Esophagus muscularis mucosa (tissue), 4 donors: ENCODE measurements around the gene VRK1. TPM values are rescaled to one million over a fixed set of nuclear protein-coding genes. Genes with fewer than 3 reads are reported as not detected.
A peak's percentile ranks its signal among the peaks of the same experiment; 100 is the strongest.

Source experiments
- DNase-seq: peaks from one replicate; pipeline ENCODE4 v3.0.0-alpha.2; 2017; ENCODE audit errors: extremely low spot score
- H3K27ac ChIP-seq, 4 donors: fragments of 200-600 bp; sonication (generic); replicated peaks in 1 of 4; 1 replicate in 3 of 4; 2 replicates in 1 of 4; pipeline ENCODE4 v1.5.1; 2016 to 2019; ENCODE audit warnings: mild to moderate bottlenecking in 1 of 4
- H3K27me3 ChIP-seq, 4 donors: fragments of 200-600 bp; sonication (generic); one replicate each; pipeline versions ENCODE4 v1.5.1 to v1.6.0; 2016 to 2019
- H3K36me3 ChIP-seq, 4 donors: fragments of 200-600 bp; sonication (generic); one replicate each; pipeline ENCODE4 v1.5.1; 2016 to 2019
- H3K4me1 ChIP-seq, 4 donors: fragments of 200-600 bp; sonication (generic); one replicate each; pipeline ENCODE4 v1.5.1; 2016 to 2019
- H3K4me3 ChIP-seq, 4 donors: fragments of 200-600 bp; sonication (generic); 1 replicate in 2 of 4; 2 replicates in 2 of 4; pipeline ENCODE4 v1.5.1; 2016 to 2019; ENCODE audit warnings: mild to moderate bottlenecking in 4 of 4, moderate library complexity in 1 of 4
- H3K9me3 ChIP-seq, 4 donors: fragments of 200-600 bp; sonication (generic); 1 replicate in 3 of 4; 2 replicates in 1 of 4; pipeline ENCODE4 v1.5.1; 2016 to 2019
- CTCF ChIP-seq, 3 experiments: fragments of 200-600 bp in 2 of 3; fragments of 450-650 bp in 1 of 3; sonication (generic) in 2 of 3; IDR thresholded peaks; one replicate each; pipeline ENCODE4 v1.5.1; 2017 to 2019; ENCODE audit warnings: antibody characterized with exemption in 3 of 3, mild to moderate bottlenecking in 2 of 3, moderate library complexity in 1 of 3
- EP300 ChIP-seq: sonication (generic); formaldehyde crosslinking; IDR thresholded peaks from one replicate; pipeline ENCODE4 v1.6.1; 2017; ENCODE audit warnings: antibody characterized with exemption
- POLR2A ChIP-seq: fragments of 450-650 bp; IDR thresholded peaks from one replicate; pipeline ENCODE4 v1.6.1; 2017; ENCODE audit warnings: antibody characterized with exemption, moderate library complexity, mild to moderate bottlenecking, low read depth
- POLR2AphosphoS5 ChIP-seq, 2 donors: sonication (generic); formaldehyde crosslinking; IDR thresholded peaks; one replicate each; pipeline ENCODE4 v1.6.1; 2017; ENCODE audit warnings: antibody characterized with exemption in 2 of 2
- WGBS: methylation state at CpG from one replicate; pipeline ENCODE4 v1.1.5; 2018; 5-methylcytosine and 5-hydroxymethylcytosine counted together
- intact Hi-C: fragments of 100-400 bp; cut with DNase I; formaldehyde crosslinking; loops from one replicate; pipeline ENCODE4 v1.15.1; 2023
- total RNA-seq, 4 donors: library from RNA; depleted of rRNA; stranded (reverse); fragments of >200 nt; gene quantifications; one replicate each; pipeline versions ENCODE4 v1.1.0 to v1.2.1, GENCODE V29; 2016

VRK1 gene
- total RNA-seq: 10 to 100 TPM; 10.1 to 17.9 (median 14.3) TPM

- Histone ChIP-seq H3K9me3 (no peaks in the 10 kb centered on the region), H3K27ac (peak within 1 kb of the TSS; percentile 11 to 57 (median 44)), H3K27me3 (no peaks in the 10 kb centered on the region), H3K4me3 (peak within 1 kb of the TSS; percentile 73 to 92 (median 82)), H3K4me1 (peaks cover 11 to 21% (median 15%) of the 10 kb centered on the region in 4 donors), H3K36me3 (no peaks in the 10 kb centered on the region)
- no peak for TF ChIP-seq EP300
- peak; percentile 48 to 80 for TF ChIP-seq POLR2AphosphoS5 (IDR thresholded peaks at IDR 0.05)
- TF ChIP-seq POLR2A: no peak
- no peak for TF ChIP-seq CTCF (IDR thresholded peaks at IDR 0.05)
- 11% methylated on average over 12 of the region's 57 CpGs for WGBS
- intact Hi-C loops: no loop called here
- peak; percentile 98 for DNase-seq
Observed at GRCh38 chr14:96796851-96797581, at the start of gene VRK1. TSS of gene VRK1 (plus strand) at chr14:96797382. CDS start at chr14:96833472, 36,090 bp downstream.

DNA sequence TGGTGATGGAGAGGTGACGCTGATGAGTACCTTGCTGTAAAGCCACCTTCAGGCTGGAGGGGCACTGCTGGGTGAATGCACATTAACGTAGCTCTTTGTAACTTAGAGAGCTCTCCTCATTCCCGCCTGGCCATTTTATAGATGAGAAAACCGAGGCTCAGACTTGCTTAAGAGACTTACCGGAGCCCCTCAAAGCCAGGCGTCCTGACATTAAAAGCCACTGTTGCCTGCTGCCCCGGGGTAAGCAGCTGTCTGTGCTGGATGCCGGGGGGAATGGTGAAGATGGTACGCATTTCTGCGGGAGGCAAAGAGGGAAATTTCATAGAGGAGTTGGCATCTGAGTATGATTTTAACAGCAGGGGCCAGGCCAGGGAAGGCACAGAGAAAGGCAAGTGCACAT is 49.6 kb upstream of the VRK1 start:
- intact Hi-C loops: no loop called here
- TF ChIP-seq POLR2A (no peak), CTCF (IDR thresholded peaks at IDR 0.05) (no peak), POLR2AphosphoS5 (IDR thresholded peaks at IDR 0.05) (no peak), EP300 (no peak)
- Histone ChIP-seq H3K4me3 (no peak overlapping the region), H3K4me1 (no peaks in the 10 kb centered on the region), H3K9me3 (peaks cover 0 to 5% (median 0%) of the 10 kb centered on the region in 4 donors), H3K27me3 (peaks cover 0 to 64% (median 5%) of the 10 kb centered on the region in 4 donors), H3K36me3 (no peaks in the 10 kb centered on the region), H3K27ac (no peak overlapping the region)
- WGBS: 91% methylated on average over 10 of the region's 10 CpGs
- no peak for DNase-seq

DNA sequence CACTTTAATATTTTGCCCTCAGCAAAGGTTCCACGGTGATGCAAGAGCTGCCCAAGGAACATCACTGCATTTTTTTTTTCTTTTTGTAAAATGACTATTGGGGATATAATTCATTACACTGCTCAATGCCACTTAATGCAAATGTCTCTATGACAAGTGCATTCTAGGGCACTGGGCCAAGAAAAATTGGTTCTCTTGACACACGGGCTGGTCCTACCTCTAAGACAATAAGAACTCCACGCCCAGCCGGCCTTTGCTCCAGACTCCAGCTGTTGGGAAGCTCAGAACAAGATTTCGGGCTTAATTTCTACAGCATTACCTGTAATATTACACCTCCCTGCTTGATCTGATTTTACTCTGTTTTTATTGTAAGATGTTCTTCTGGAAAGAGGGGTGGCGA is 48.8 kb upstream of the VRK1 start:
- 68% methylated on average over 6 of the region's 6 CpGs for WGBS

DNA sequence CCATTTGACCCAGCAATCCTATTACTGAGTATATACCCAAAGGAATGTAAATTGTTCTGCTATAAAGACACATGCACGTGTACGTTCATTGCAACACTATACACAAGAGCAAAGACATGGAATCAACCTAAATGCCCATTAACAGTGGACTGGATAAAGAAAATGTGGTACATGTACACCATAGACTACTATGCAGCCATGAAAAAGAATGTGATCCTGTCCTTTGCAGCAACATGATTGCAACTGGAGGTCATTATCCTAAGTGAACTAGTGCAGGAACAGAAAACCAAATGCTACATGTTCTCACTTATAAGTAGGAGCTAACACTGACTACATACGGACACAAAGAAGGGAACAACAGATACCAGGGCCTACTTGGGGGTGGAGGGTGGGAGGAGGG is 45.7 kb upstream of the VRK1 start:
- WGBS: 65% methylated on average over 3 of the region's 3 CpGs
- intact Hi-C loops: no loop called here
- H3K9me3 ChIP-seq: no peaks in the 10 kb centered on the region
- H3K27me3 ChIP-seq: peaks cover 0 to 54% (median 0%) of the 10 kb centered on the region in 4 donors
- no peaks in the 10 kb centered on the region for H3K4me1 ChIP-seq
- H3K27ac ChIP-seq: no peak overlapping the region
- H3K36me3 ChIP-seq: no peaks in the 10 kb centered on the region
- no peak for TF ChIP-seq POLR2A
- no peak for TF ChIP-seq EP300
- no peak for TF ChIP-seq POLR2AphosphoS5 (IDR thresholded peaks at IDR 0.05)
- no peak for TF ChIP-seq CTCF (IDR thresholded peaks at IDR 0.05)
- DNase-seq: no peak
- no peak overlapping the region for H3K4me3 ChIP-seq

More for the DNA sequence above, 48.8 kb upstream of the VRK1 start:
- TF ChIP-seq CTCF (IDR thresholded peaks at IDR 0.05): no peak
- TF ChIP-seq POLR2AphosphoS5 (IDR thresholded peaks at IDR 0.05): no peak
- TF ChIP-seq EP300: no peak
- no peak for TF ChIP-seq POLR2A
- H3K9me3 ChIP-seq: peaks cover 0 to 5% (median 0%) of the 10 kb centered on the region in 4 donors
- no peak overlapping the region for H3K4me3 ChIP-seq
- no peak for DNase-seq
- peaks cover 0 to 58% (median 4%) of the 10 kb centered on the region in 4 donors for H3K27me3 ChIP-seq
- H3K36me3 ChIP-seq: no peaks in the 10 kb centered on the region
- no peaks in the 10 kb centered on the region for H3K4me1 ChIP-seq
- H3K27ac ChIP-seq: no peak overlapping the region
- intact Hi-C loops: no loop called here
